PFSK-1 (cell line): ENCODE measurements around the gene ANKDD1B.

Source experiments
- FOXP2 ChIP-seq: optimal IDR thresholded peaks from 2 replicates; pipeline ENCODE3; 2011; ENCODE audit warnings: borderline replicate concordance, control low read depth, inconsistent platforms; ENCODE audit not compliant: insufficient read depth; ENCODE audit errors: extremely low read length, extremely low read depth
- POLR2AphosphoS5 ChIP-seq: IDR thresholded peaks from 2 replicates; pipeline ENCODE4 v1.6.1; 2012; ENCODE audit warnings: low read depth, mild to moderate bottlenecking, control low read depth, low read length, moderate library complexity
- SIN3A ChIP-seq: IDR thresholded peaks from 2 replicates; pipeline ENCODE4 v1.6.1; 2012; ENCODE audit warnings: mild to moderate bottlenecking, low read length, moderate library complexity, borderline replicate concordance; ENCODE audit not compliant: insufficient read depth
- TAF1 ChIP-seq: IDR thresholded peaks from 2 replicates; pipeline ENCODE4 v1.6.1; 2012; ENCODE audit warnings: low read length, control low read depth, borderline replicate concordance; ENCODE audit not compliant: insufficient read depth
- TF ChIP-seq, protein P1 (sequence below), 2 experiments: IDR thresholded peaks; 2 replicates each; pipeline versions ENCODE4 v1.6.1 to v1.8.0; 2011 to 2012; ENCODE audit warnings: low read depth in 2 of 2, low read length in 2 of 2, control low read depth in 1 of 2, inconsistent platforms in 1 of 2, mild to moderate bottlenecking in 1 of 2, moderate library complexity in 1 of 2; ENCODE audit not compliant: insufficient read depth in 1 of 2

DNA sequence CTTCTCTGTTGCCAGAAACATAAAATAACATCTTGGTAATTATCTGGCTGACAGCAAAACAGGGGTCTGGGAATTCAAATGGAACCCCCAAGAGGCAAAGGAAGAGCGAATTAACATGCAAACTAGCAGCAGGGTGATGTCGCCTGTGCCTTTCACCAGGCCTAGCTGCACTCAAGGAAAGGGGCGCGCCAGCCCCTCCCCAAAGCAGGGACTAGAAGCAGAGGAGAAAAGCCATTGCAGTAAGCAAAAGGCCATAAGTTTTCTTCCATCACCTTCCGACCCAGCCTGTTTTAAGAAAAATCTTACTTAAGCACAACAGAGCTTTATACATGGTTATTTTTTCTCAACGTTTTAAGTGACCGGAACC, 105.4 kb downstream of the ANKDD1B start:
- no peak for TF ChIP-seq POLR2AphosphoS5
- TF ChIP-seq TAF1: no peak
- TF ChIP-seq FOXP2: no peak
- TF ChIP-seq, protein P1, sequence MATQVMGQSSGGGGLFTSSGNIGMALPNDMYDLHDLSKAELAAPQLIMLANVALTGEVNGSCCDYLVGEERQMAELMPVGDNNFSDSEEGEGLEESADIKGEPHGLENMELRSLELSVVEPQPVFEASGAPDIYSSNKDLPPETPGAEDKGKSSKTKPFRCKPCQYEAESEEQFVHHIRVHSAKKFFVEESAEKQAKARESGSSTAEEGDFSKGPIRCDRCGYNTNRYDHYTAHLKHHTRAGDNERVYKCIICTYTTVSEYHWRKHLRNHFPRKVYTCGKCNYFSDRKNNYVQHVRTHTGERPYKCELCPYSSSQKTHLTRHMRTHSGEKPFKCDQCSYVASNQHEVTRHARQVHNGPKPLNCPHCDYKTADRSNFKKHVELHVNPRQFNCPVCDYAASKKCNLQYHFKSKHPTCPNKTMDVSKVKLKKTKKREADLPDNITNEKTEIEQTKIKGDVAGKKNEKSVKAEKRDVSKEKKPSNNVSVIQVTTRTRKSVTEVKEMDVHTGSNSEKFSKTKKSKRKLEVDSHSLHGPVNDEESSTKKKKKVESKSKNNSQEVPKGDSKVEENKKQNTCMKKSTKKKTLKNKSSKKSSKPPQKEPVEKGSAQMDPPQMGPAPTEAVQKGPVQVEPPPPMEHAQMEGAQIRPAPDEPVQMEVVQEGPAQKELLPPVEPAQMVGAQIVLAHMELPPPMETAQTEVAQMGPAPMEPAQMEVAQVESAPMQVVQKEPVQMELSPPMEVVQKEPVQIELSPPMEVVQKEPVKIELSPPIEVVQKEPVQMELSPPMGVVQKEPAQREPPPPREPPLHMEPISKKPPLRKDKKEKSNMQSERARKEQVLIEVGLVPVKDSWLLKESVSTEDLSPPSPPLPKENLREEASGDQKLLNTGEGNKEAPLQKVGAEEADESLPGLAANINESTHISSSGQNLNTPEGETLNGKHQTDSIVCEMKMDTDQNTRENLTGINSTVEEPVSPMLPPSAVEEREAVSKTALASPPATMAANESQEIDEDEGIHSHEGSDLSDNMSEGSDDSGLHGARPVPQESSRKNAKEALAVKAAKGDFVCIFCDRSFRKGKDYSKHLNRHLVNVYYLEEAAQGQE (IDR thresholded peaks at IDR 0.05; ENCODE audit: insufficient read depth in 1 of 2, low read depth in 2 of 2, low read length in 2 of 2): no peak
- no peak for TF ChIP-seq SIN3A
